GM23248 (cell line): ENCODE measurements around the gene GPR17. TPM values are rescaled to one million over a fixed set of nuclear protein-coding genes. Genes with fewer than 3 reads are reported as not detected.

Source experiments
- DNase-seq: peaks from one replicate; pipeline ENCODE4 v3.0.0-alpha.2; 2015
- H2AFZ ChIP-seq: fragments of 200-600 bp; sonication (generic); 2 replicates; pipeline ENCODE4 v1.6.1; 2016; ENCODE audit warnings: antibody characterized with exemption
- H3F3A ChIP-seq: fragments of 200-600 bp; sonication (generic); 2 replicates; pipeline ENCODE4 v1.6.1; 2016; ENCODE audit warnings: mild to moderate bottlenecking, antibody characterized with exemption, mixed run types; ENCODE audit not compliant: insufficient read depth
- H3K27ac ChIP-seq: fragments of 200-600 bp; sonication (generic); 2 replicates; pipeline ENCODE4 v1.5.1; 2016; ENCODE audit warnings: mild to moderate bottlenecking
- H3K27me3 ChIP-seq: fragments of 200-600 bp; sonication (generic); replicated peaks from 2 replicates; pipeline ENCODE4 v1.6.1; 2016; ENCODE audit warnings: mild to moderate bottlenecking; ENCODE audit not compliant: insufficient read depth
- H3K36me3 ChIP-seq: fragments of 200-600 bp; sonication (generic); 2 replicates; pipeline ENCODE4 v1.6.1; 2016; ENCODE audit warnings: low read depth, mild to moderate bottlenecking
- H3K4me1 ChIP-seq: fragments of 200-600 bp; sonication (generic); 2 replicates; pipeline ENCODE4 v1.6.1; 2016; ENCODE audit warnings: mild to moderate bottlenecking; ENCODE audit not compliant: insufficient read depth
- H3K4me2 ChIP-seq: fragments of 200-600 bp; sonication (generic); one replicate; pipeline ENCODE4 v1.6.1; 2016; ENCODE audit warnings: mild to moderate bottlenecking; ENCODE audit not compliant: unreplicated experiment
- H3K4me3 ChIP-seq: fragments of 200-600 bp; sonication (generic); 2 replicates; pipeline ENCODE4 v1.5.1; 2016; ENCODE audit warnings: mild to moderate bottlenecking
- H3K79me2 ChIP-seq: fragments of 200-600 bp; sonication (generic); 2 replicates; pipeline ENCODE4 v1.6.1; 2016; ENCODE audit warnings: mild to moderate bottlenecking; ENCODE audit not compliant: insufficient read depth
- H3K9ac ChIP-seq: fragments of 200-600 bp; sonication (generic); 2 replicates; pipeline ENCODE4 v1.6.1; 2016; ENCODE audit warnings: mild to moderate bottlenecking
- H3K9me2 ChIP-seq: fragments of 200-600 bp; sonication (generic); 2 replicates; pipeline ENCODE4 v1.6.1; 2016; ENCODE audit warnings: mixed run types, mild to moderate bottlenecking, moderate library complexity; ENCODE audit not compliant: insufficient read depth
- H3K9me3 ChIP-seq: fragments of 200-600 bp; sonication (generic); one replicate; pipeline ENCODE4 v1.6.1; 2017; ENCODE audit warnings: low read depth
- H4K20me1 ChIP-seq: fragments of 200-600 bp; sonication (generic); 2 replicates; pipeline ENCODE4 v1.6.0; 2016; ENCODE audit not compliant: insufficient read depth
- EZH2 ChIP-seq: fragments of 200-600 bp; sonication (generic); IDR thresholded peaks from 2 replicates; pipeline ENCODE4 v1.6.1; 2018; ENCODE audit warnings: antibody characterized with exemption, mild to moderate bottlenecking; ENCODE audit not compliant: insufficient read depth, poor library complexity, severe bottlenecking
- EZH2phosphoT487 ChIP-seq: fragments of 200-600 bp; sonication (generic); IDR thresholded peaks from 2 replicates; pipeline ENCODE4 v1.6.1; 2018; ENCODE audit warnings: antibody characterized with exemption, moderate library complexity, mild to moderate bottlenecking, low read depth; ENCODE audit not compliant: insufficient read depth
- WGBS, 2 experiments: methylation state at CpG; one replicate each; pipeline ENCODE4 v1.1.6; 2015 to 2017; ENCODE audit warnings: low lambda C conversion rate in 2 of 2, low coverage in 1 of 2; ENCODE audit errors: missing lambda C conversion rate in 2 of 2; 5-methylcytosine and 5-hydroxymethylcytosine counted together
- in situ Hi-C: fragments of 300-500 bp; cut with MboI; formaldehyde crosslinking; loops from 2 replicates; pipeline ENCODE4 v1.15.0; 2020
- polyA plus RNA-seq: library from polyadenylated mRNA; unstranded; fragments of >200 nt; fragmentation: Nextera tagmentation; extraction: Ambion mirVana; gene quantifications from 2 replicates; pipeline ENCODE4 v1.2.1, GENCODE V29; 2016
- total RNA-seq: library from RNA; depleted of rRNA; stranded (reverse); fragments of >200 nt; shearing (Covaris generic); gene quantifications from 2 replicates; pipeline ENCODE4 v1.2.3, GENCODE V29; 2014

GPR17 gene
- total and polyA plus RNA-seq, 2 experiments from 2014 or later = 0.11 TPM; not detected in 1

DNA sequence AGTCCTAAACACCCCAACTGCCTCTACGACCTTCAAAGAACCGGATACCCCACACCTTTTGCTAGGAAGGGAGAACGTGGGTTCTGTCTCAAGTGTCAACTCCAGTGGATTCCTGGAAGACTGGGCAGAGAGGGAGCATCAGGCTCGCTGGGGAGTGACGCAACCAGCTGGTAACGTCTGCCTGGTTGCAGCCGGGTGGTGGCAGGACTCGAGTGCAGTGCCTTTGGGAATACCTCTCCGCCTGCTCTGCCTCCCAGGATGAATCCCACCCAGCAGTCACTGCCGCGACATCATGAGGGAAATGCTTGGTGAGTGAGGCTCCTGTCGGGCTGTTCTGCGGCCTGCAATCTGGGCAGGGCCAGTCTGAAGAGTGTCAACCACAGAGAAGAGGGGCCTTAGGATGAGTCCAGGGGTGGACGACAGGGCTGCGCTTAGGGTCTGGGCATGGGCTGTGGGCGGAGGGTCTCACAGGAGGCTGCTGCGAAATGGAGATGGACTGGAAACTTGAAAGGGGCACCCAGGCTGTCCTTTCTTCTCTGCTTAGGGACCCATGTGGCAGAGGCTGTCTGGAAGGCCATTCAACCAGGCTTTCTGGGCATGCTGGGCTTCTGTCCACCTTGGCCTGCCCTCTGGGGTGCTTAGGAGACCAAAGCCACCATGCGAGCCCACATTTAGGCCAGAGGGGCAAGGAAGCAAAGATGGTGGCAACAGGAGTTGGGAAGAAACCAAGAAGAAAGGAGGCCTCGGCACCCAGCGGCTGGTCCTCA lies 12.9 kb downstream of the GPR17 start:
- H3K79me2 ChIP-seq = peaks cover 17% of the 10 kb centered on the region
- no peak overlapping the region for H3K4me3 ChIP-seq
- H3K9me3 ChIP-seq = no peaks in the 10 kb centered on the region
- no peak for TF ChIP-seq EZH2phosphoT487
- no peak for TF ChIP-seq EZH2
- WGBS, 2 experiments = 77 to 78% methylated on average over 20 of the region's 20 CpGs
- no peak overlapping the region for H2AFZ ChIP-seq
- H3K9ac ChIP-seq = no peak overlapping the region
- in situ Hi-C loops = no loop called here
- H3K9me2 ChIP-seq = no peaks in the 10 kb centered on the region
- no peaks in the 10 kb centered on the region for H3K27me3 ChIP-seq
- no peak overlapping the region for H3K27ac ChIP-seq
- no peaks in the 10 kb centered on the region for H3F3A ChIP-seq
- H3K4me2 ChIP-seq = no peak overlapping the region
- no peaks in the 10 kb centered on the region for H3K36me3 ChIP-seq
- H4K20me1 ChIP-seq = no peaks in the 10 kb centered on the region
- no peak for DNase-seq
- H3K4me1 ChIP-seq = peaks cover 16% of the 10 kb centered on the region

DNA sequence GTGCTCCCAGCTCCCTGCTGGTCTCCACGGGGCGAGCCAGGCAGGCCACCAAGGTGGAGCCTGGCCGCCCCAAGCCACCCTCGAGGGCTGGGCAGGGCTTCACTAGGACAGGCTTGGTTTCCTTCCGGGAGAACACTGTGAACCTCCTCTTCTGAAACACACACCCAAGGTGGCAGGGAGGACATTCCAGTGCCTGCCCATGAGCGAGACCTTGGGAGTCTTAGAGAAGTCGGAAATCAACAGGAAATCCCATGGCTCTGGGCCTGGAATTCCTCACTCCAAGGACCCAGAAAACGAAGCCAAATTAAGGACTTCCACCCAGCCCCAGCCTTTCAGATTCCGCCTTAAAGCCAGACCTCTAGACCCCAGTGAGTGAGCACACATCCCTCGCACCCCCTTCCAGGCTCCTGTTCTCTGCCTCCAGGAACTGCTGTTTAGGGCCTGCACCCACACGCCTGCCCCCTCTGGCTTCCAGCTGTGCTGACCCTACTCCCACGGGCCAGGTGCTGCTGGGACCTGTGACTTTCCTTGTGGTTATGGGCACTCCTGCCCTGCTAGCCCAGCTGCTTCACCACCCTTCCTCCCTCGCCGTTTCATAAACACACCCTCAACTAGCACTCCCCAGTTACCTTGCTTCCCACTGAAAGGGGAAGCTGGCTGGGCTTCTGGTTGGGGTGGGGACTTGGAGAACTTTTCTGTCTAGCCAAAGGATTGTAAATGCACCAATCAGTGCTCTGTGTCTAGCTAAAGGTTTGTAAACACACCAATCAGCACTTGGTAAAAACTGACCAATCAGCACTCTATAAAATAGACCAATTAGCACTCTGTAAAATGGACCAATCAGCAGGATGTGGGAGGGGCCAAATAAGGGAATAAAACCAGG lies 13.7 kb downstream of the GPR17 start:
- Histone ChIP-seq H3K36me3 (no peaks in the 10 kb centered on the region), H3K9ac (no peak overlapping the region), H4K20me1 (no peaks in the 10 kb centered on the region), H3K27ac (no peak overlapping the region), H3K27me3 (no peaks in the 10 kb centered on the region), H3K79me2 (peaks cover 22% of the 10 kb centered on the region), H2AFZ (no peak overlapping the region), H3K4me1 (peaks cover 16% of the 10 kb centered on the region), H3K9me2 (no peaks in the 10 kb centered on the region), H3F3A (no peaks in the 10 kb centered on the region), H3K4me2 (no peak overlapping the region), H3K4me3 (no peak overlapping the region), H3K9me3 (no peaks in the 10 kb centered on the region)
- in situ Hi-C loops = no loop called here
- TF ChIP-seq EZH2 (no peak), EZH2phosphoT487 (no peak)
- 59 to 67% methylated on average over 13 to 14 of the region's 14 CpGs for WGBS, 2 experiments
- DNase-seq = no peak

DNA sequence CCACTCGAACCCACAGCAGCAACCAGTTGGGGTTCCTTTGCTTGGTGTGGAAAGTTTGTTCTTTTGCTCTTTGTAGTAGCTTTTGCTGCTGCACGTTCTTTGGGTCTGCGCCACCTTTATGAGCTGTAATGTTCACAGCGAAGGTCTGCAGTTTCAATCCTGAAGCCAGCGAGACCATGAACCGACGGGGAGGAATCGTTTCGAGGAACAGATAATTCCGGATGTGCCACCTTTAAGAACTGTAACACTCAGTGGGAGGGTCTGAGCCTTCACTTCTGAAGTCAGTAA lies 14.3 kb downstream of the GPR17 start:
- Histone ChIP-seq H3K9ac (no peak overlapping the region), H3K36me3 (no peaks in the 10 kb centered on the region), H3K4me2 (no peak overlapping the region), H3K9me3 (no peaks in the 10 kb centered on the region), H3K27me3 (no peaks in the 10 kb centered on the region), H3K4me3 (no peak overlapping the region), H2AFZ (no peak overlapping the region), H3F3A (no peaks in the 10 kb centered on the region), H4K20me1 (no peaks in the 10 kb centered on the region), H3K9me2 (no peaks in the 10 kb centered on the region), H3K4me1 (peaks cover 16% of the 10 kb centered on the region), H3K79me2 (peaks cover 25% of the 10 kb centered on the region), H3K27ac (no peak overlapping the region)
- 86 to 88% methylated on average over 10 of the region's 10 CpGs for WGBS, 2 experiments
- in situ Hi-C loops = no loop called here
- no peak for TF ChIP-seq EZH2
- TF ChIP-seq EZH2phosphoT487 = no peak
- DNase-seq = no peak

DNA sequence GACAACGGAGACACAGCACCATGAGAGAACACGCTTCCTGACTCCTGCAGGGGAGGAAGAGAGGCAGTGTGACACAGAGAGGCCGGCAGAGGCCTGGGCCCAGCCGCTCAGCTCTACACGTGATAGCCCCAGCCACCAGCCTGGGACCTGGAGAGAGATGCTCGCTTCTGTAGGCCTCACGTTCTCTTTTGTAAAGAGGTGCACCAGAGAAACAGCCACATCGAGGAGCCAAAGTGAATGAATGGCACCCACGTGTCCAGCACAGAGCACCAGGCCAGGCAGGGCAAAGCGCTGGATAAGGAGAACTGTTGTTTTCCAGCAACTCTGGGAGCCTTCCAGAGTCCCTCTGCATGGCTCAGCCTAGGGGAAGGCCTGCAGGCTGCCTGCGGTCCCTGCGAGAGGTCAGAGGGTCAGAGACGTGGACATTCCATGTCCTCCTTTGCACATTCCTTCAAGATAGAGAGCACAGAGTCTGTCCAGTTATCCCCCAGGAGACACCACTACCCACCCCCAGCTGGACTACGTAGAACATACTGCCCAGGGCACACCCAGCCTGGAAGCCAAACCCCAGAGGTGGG lies 15.2 kb downstream of the GPR17 start:
- no peaks in the 10 kb centered on the region for H3K27me3 ChIP-seq
- no peak overlapping the region for H3K4me3 ChIP-seq
- in situ Hi-C loops = no loop called here
- peak; percentile 51 for DNase-seq
- H3K9ac ChIP-seq = peak overlapping the region; percentile 54
- H2AFZ ChIP-seq = no peak overlapping the region
- TF ChIP-seq EZH2phosphoT487 (no peak), EZH2 (no peak)
- no peaks in the 10 kb centered on the region for H3K36me3 ChIP-seq
- H3F3A ChIP-seq = no peaks in the 10 kb centered on the region
- H3K27ac ChIP-seq = peak overlapping the region; percentile 73
- peak overlapping the region; percentile 62 for H3K4me2 ChIP-seq
- no peaks in the 10 kb centered on the region for H3K9me2 ChIP-seq
- peaks cover 34% of the 10 kb centered on the region for H3K79me2 ChIP-seq
- H3K9me3 ChIP-seq = no peaks in the 10 kb centered on the region
- H4K20me1 ChIP-seq = no peaks in the 10 kb centered on the region
- peaks cover 16% of the 10 kb centered on the region for H3K4me1 ChIP-seq
- WGBS, 2 experiments = 65 to 75% methylated on average over 12 to 13 of the region's 14 CpGs
